ENCODE results near the gene RAPGEF1. TPM values are rescaled to one million over a fixed set of nuclear protein-coding genes. Genes with fewer than 3 reads are reported as not detected.
A peak's percentile ranks its signal among the peaks of the same experiment; 100 is the strongest.

The RAPGEF1 gene
- total and polyA plus RNA-seq, 9 of the 15 experiments (the other 6 are each of a cell fraction or from before 2014, with no cell fraction given) = 0.06 to 44.1 (median 19.9) TPM

DNA sequence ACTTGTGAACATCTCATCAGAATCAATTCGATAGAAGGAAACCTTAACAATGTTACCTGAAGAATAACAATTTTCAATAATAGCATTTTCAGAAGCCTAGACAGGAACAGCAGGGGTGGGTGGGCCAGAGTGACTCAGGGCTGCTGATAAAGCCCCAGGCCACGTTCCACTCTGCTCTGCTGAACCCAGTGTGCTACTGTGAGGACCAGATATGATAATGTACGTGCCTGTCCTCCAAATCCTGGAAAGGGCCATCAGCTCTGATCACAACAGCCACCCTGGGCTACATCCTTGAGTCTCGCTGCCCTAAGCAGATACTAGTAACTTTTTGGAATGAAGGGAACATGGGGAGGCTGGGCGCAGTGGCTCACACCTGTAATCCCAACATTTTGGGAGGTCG is 103.3 kb downstream of the RAPGEF1 start (continued):
- TF ChIP-seq KLF16 (IDR thresholded peaks at IDR 0.05) (peak; percentile 63; the same call in 1 of the 2 replicates), SRF (CRISPR knock-in tag; IDR thresholded peaks at IDR 0.05) (peak in 1 of 2 experiments; percentile 64; a peak in 1 of 4 replicates), KDM1A (IDR thresholded peaks at IDR 0.05) (peak; percentile 79 to 81), BCL6 (CRISPR knock-in tag; IDR thresholded peaks at IDR 0.05) (no peak), MAFF (IDR thresholded peaks at IDR 0.05; ENCODE audit: low read length) (peak; percentile 15; the same call in 1 of the 2 replicates), HMGN3 (IDR thresholded peaks at IDR 0.05; ENCODE audit: borderline replicate concordance, extremely low read depth, insufficient read length, low read depth, low read length) (peak; percentile 43), EP400 (IDR thresholded peaks at IDR 0.05) (peak; percentile 38; the same call in 1 of the 2 replicates), MTA2 (IDR thresholded peaks at IDR 0.05; ENCODE audit: low read depth) (peak; percentile 43; the same call in 1 of the 2 replicates), HDAC1 (IDR thresholded peaks at IDR 0.05) (peak in 1 of 2 experiments; percentile 63; a peak in 1 of 4 replicates), JUND (IDR thresholded peaks at IDR 0.05; ENCODE audit: borderline replicate concordance, low read depth, low read length) (peak; percentile 83), JUND (tag; IDR thresholded peaks at IDR 0.05; ENCODE audit: borderline replicate concordance, low read depth, low read length) (peak; percentile 71; the same call in 1 of the 3 replicates), NR2C1 (IDR thresholded peaks at IDR 0.05) (no peak), NR2C1 (tag; IDR thresholded peaks at IDR 0.05) (no peak), FOXM1 (IDR thresholded peaks at IDR 0.05; ENCODE audit: low read depth) (0 out of 2 replicates have a peak, but pooled peaks have one; percentile 19), FOXM1 (CRISPR knock-in tag; IDR thresholded peaks at IDR 0.05; ENCODE audit: low read depth) (no peak), TCF3 (CRISPR knock-in tag; IDR thresholded peaks at IDR 0.05) (peak; percentile 87)
- TF ChIP-seq, protein P1, sequence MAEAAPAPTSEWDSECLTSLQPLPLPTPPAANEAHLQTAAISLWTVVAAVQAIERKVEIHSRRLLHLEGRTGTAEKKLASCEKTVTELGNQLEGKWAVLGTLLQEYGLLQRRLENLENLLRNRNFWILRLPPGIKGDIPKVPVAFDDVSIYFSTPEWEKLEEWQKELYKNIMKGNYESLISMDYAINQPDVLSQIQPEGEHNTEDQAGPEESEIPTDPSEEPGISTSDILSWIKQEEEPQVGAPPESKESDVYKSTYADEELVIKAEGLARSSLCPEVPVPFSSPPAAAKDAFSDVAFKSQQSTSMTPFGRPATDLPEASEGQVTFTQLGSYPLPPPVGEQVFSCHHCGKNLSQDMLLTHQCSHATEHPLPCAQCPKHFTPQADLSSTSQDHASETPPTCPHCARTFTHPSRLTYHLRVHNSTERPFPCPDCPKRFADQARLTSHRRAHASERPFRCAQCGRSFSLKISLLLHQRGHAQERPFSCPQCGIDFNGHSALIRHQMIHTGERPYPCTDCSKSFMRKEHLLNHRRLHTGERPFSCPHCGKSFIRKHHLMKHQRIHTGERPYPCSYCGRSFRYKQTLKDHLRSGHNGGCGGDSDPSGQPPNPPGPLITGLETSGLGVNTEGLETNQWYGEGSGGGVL (CRISPR knock-in tag; IDR thresholded peaks at IDR 0.05) = no peak
- TF ChIP-seq, protein P2, sequence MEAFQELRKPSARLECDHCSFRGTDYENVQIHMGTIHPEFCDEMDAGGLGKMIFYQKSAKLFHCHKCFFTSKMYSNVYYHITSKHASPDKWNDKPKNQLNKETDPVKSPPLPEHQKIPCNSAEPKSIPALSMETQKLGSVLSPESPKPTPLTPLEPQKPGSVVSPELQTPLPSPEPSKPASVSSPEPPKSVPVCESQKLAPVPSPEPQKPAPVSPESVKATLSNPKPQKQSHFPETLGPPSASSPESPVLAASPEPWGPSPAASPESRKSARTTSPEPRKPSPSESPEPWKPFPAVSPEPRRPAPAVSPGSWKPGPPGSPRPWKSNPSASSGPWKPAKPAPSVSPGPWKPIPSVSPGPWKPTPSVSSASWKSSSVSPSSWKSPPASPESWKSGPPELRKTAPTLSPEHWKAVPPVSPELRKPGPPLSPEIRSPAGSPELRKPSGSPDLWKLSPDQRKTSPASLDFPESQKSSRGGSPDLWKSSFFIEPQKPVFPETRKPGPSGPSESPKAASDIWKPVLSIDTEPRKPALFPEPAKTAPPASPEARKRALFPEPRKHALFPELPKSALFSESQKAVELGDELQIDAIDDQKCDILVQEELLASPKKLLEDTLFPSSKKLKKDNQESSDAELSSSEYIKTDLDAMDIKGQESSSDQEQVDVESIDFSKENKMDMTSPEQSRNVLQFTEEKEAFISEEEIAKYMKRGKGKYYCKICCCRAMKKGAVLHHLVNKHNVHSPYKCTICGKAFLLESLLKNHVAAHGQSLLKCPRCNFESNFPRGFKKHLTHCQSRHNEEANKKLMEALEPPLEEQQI (IDR thresholded peaks at IDR 0.05) = no peak
